Mesothelial cell of epicardium (in vitro differentiated cells): ENCODE measurements around the gene SLC48A1. TPM values are rescaled to one million over a fixed set of nuclear protein-coding genes. Genes with fewer than 3 reads are reported as not detected.
A peak's percentile ranks its signal among the peaks of the same experiment; 100 is the strongest.

Source experiments
- DNase-seq, 2 experiments: peaks; one replicate each; pipeline ENCODE4 v3.0.0; 2021; ENCODE audit warnings: low spot score in 2 of 2; ENCODE audit not compliant: unreplicated experiment in 2 of 2
- H3K27ac Mint-ChIP-seq: 2 replicates; pipeline ENCODE4 v1.8.0; 2021; ENCODE audit warnings: mixed read lengths
- H3K27me3 Mint-ChIP-seq: 2 replicates; pipeline ENCODE4 v1.8.0; 2021; ENCODE audit warnings: low read depth, mixed read lengths
- H3K36me3 Mint-ChIP-seq: 2 replicates; pipeline ENCODE4 v1.8.0; 2021; ENCODE audit warnings: mixed read lengths
- H3K4me1 Mint-ChIP-seq: 2 replicates; pipeline ENCODE4 v1.8.0; 2021; ENCODE audit warnings: mixed read lengths
- H3K4me3 Mint-ChIP-seq: 2 replicates; pipeline ENCODE4 v1.8.0; 2021; ENCODE audit warnings: mild to moderate bottlenecking, moderate library complexity, mixed read lengths
- H3K9me3 Mint-ChIP-seq: 2 replicates; pipeline ENCODE4 v1.8.0; 2021; ENCODE audit warnings: mixed read lengths
- total RNA-seq: library from RNA; stranded (reverse); gene quantifications from 3 replicates; pipeline ENCODE4 v1.2.1, GENCODE V29; 2021
- TF ChIP-seq, protein P1 (sequence below): fragments of 200-600 bp; sonication (generic); IDR thresholded peaks from one replicate; pipeline ENCODE4 v1.5.0; 2021; ENCODE audit warnings: antibody characterized with exemption; ENCODE audit not compliant: unreplicated experiment

SLC48A1 gene
- total RNA-seq, 1 donor from 2014 or later = 27.7 TPM

DNA sequence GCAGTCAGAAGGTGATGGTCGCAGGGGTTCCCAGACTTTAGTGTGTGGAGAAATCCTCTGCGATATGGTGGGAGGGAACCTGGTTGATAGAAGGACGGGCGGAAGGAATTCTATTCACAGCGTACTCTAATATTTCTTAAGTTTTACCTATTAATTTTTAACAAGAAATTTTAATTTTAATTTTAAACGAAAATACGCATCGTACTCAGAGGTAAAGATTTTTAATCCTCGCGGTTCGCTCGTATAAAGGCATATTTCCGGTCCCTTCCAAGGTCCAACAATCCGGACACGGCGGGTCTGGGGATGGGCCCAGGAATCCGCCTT is 338 bp upstream of the SLC48A1 start:
- no peaks in the 10 kb centered on the region for H3K27me3 Mint-ChIP-seq
- TF ChIP-seq, protein P1, sequence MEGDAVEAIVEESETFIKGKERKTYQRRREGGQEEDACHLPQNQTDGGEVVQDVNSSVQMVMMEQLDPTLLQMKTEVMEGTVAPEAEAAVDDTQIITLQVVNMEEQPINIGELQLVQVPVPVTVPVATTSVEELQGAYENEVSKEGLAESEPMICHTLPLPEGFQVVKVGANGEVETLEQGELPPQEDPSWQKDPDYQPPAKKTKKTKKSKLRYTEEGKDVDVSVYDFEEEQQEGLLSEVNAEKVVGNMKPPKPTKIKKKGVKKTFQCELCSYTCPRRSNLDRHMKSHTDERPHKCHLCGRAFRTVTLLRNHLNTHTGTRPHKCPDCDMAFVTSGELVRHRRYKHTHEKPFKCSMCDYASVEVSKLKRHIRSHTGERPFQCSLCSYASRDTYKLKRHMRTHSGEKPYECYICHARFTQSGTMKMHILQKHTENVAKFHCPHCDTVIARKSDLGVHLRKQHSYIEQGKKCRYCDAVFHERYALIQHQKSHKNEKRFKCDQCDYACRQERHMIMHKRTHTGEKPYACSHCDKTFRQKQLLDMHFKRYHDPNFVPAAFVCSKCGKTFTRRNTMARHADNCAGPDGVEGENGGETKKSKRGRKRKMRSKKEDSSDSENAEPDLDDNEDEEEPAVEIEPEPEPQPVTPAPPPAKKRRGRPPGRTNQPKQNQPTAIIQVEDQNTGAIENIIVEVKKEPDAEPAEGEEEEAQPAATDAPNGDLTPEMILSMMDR = no peak
- DNase-seq = no peak
- H3K9me3 Mint-ChIP-seq = no peaks in the 10 kb centered on the region
- H3K4me3 Mint-ChIP-seq = peak overlapping the region; percentile 79
- H3K4me1 Mint-ChIP-seq = peaks cover 40% of the 10 kb centered on the region
- no peaks in the 10 kb centered on the region for H3K36me3 Mint-ChIP-seq
- H3K27ac Mint-ChIP-seq = peak overlapping the region; percentile 94

- TF ChIP-seq, protein P1 = no peak
- H3K4me1 Mint-ChIP-seq = peaks cover 47% of the 10 kb centered on the region
- DNase-seq = no peak
- peak overlapping the region; percentile 88 for H3K4me3 Mint-ChIP-seq
- H3K36me3 Mint-ChIP-seq = no peaks in the 10 kb centered on the region
- no peaks in the 10 kb centered on the region for H3K9me3 Mint-ChIP-seq
- no peaks in the 10 kb centered on the region for H3K27me3 Mint-ChIP-seq
- H3K27ac Mint-ChIP-seq = peak overlapping the region; percentile 86
Measured at GRCh38 chr12:47773858-47774580, 981 bp downstream of the SLC48A1 start.

DNA sequence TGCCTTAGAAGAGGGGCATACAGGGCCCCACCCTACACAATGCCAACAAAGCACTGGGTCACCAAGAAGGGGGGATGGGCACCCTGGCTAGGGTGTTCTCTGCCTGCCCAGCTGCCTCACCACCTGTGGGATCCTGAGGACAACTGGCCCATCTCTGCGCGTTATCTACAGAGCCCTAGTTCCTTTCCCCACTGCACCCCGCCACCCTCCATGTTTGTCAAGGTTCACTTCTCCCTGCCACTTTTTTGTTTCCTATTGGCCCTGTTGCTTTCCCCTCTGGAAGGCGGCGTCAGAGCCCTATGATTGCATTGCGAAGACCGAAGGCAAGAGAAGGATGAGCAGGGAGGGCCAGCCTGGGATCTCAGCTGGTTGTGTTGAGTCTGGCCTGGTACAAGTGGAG is 1.6 kb downstream of the SLC48A1 start:
- no peaks in the 10 kb centered on the region for H3K9me3 Mint-ChIP-seq
- no peaks in the 10 kb centered on the region for H3K27me3 Mint-ChIP-seq
- peak overlapping the region; percentile 88 for H3K4me3 Mint-ChIP-seq
- no peaks in the 10 kb centered on the region for H3K36me3 Mint-ChIP-seq
- H3K27ac Mint-ChIP-seq = no peak overlapping the region
- TF ChIP-seq, protein P1 = no peak
- peaks cover 51% of the 10 kb centered on the region for H3K4me1 Mint-ChIP-seq
- DNase-seq = no peak

- Mint-ChIP-seq H3K4me3 (peak overlapping the region; percentile 88), H3K27ac (peak overlapping the region; percentile 78), H3K36me3 (no peaks in the 10 kb centered on the region), H3K9me3 (no peaks in the 10 kb centered on the region), H3K27me3 (no peaks in the 10 kb centered on the region), H3K4me1 (peaks cover 51% of the 10 kb centered on the region)
- no peak for DNase-seq
- TF ChIP-seq, protein P1 = no peak
Measured at GRCh38 chr12:47775100-47775911, 2.3 kb downstream of the SLC48A1 start.

- no peak overlapping the region for H3K4me3 Mint-ChIP-seq
- H3K27ac Mint-ChIP-seq = peak overlapping the region; percentile 78
- H3K27me3 Mint-ChIP-seq = no peaks in the 10 kb centered on the region
- H3K36me3 Mint-ChIP-seq = no peaks in the 10 kb centered on the region
- TF ChIP-seq, protein P1 = no peak
- peaks cover 51% of the 10 kb centered on the region for H3K4me1 Mint-ChIP-seq
- DNase-seq = no peak
- no peaks in the 10 kb centered on the region for H3K9me3 Mint-ChIP-seq
Measured at GRCh38 chr12:47776471-47777143, 3.6 kb downstream of the SLC48A1 start.
